IMR-90 (cell line): Measurements from ENCODE around the gene NISCH. TPM values are rescaled to one million over a fixed set of nuclear protein-coding genes. Genes with fewer than 3 reads are reported as not detected.

Experiments
- ATAC-seq: fragments of 200-7000 bp; cut with Tn5 transposase; 2 replicates; pipeline ENCODE4 v1.9.1; 2020; ENCODE audit warnings: low read depth, mild to moderate bottlenecking, moderate library complexity
- BruUV-seq: library from RNA; stranded (reverse); fragments of 400-500 nt; replicated peaks from 2 replicates; lab custom pipeline; 2021; lab: Mats Ljungman, UMichigan
- CTCF ChIA-PET: fragments of 300-600 bp; formaldehyde crosslinking; extraction: SDS; loops from one replicate; lab custom pipeline; 2021; ENCODE audit warnings: antibody characterized with exemption; lab: Yijun Ruan, JAX
- POLR2A ChIA-PET: fragments of 300-600 bp; sonication (Branson Sonifier 250); formaldehyde crosslinking; loops from one replicate; lab custom pipeline; 2022; ENCODE audit warnings: antibody characterized with exemption; ENCODE audit not compliant: unreplicated experiment; lab: Charles Lee
- DNase-seq: peaks from one replicate; pipeline ENCODE4 v3.0.0; 2013
- H2AFZ ChIP-seq: replicated peaks from 2 replicates; pipeline ENCODE3; 2013; ENCODE audit warnings: low read length, mild to moderate bottlenecking; ENCODE audit not compliant: poor library complexity
- H2AK5ac ChIP-seq: 2 replicates; pipeline ENCODE4 v1.6.1; 2013; ENCODE audit warnings: low read depth, low read length, inconsistent platforms
- H2AK9ac ChIP-seq: replicated peaks from 2 replicates; pipeline ENCODE3; 2013; ENCODE audit warnings: mild to moderate bottlenecking, low read depth, low read length, moderate library complexity; ENCODE audit not compliant: poor library complexity
- H2BK120ac ChIP-seq: 2 replicates; pipeline ENCODE4 v1.6.1; 2013; ENCODE audit warnings: low read depth, low read length, inconsistent platforms
- H2BK15ac ChIP-seq: 3 replicates; pipeline ENCODE4 v1.6.1; 2013; ENCODE audit warnings: low read depth, low read length, inconsistent platforms
- H2BK20ac ChIP-seq: 2 replicates; pipeline ENCODE4 v1.6.1; 2013; ENCODE audit warnings: low read depth, mild to moderate bottlenecking, inconsistent platforms, low read length, moderate library complexity
- H2BK5ac ChIP-seq: 2 replicates; pipeline ENCODE4 v1.6.1; 2013; ENCODE audit warnings: mild to moderate bottlenecking, low read depth, low read length, inconsistent platforms; ENCODE audit not compliant: poor library complexity, severe bottlenecking
- H3K14ac ChIP-seq: replicated peaks from 2 replicates; pipeline ENCODE4 v1.6.1; 2013; ENCODE audit warnings: low read depth, low read length, inconsistent platforms
- H3K18ac ChIP-seq: 2 replicates; pipeline ENCODE4 v1.6.1; 2013; ENCODE audit warnings: low read depth, low read length, control low read depth
- H3K23ac ChIP-seq: 2 replicates; pipeline ENCODE4 v1.6.1; 2013; ENCODE audit warnings: low read depth, low read length, inconsistent platforms
- H3K27ac ChIP-seq: 2 replicates; pipeline ENCODE4 v1.5.1; 2013; ENCODE audit warnings: mild to moderate bottlenecking, control low read depth, low read length; ENCODE audit not compliant: insufficient read depth
- H3K27me3 ChIP-seq: 2 replicates; pipeline ENCODE4 v1.6.1; 2013; ENCODE audit warnings: low read length; ENCODE audit not compliant: control insufficient read depth, insufficient read depth
- H3K36me3 ChIP-seq: 2 replicates; pipeline ENCODE4 v1.6.1; 2013; ENCODE audit warnings: low read length, mixed read lengths; ENCODE audit not compliant: control insufficient read depth, insufficient read depth
- H3K4ac ChIP-seq: 2 replicates; pipeline ENCODE4 v1.6.1; 2013; ENCODE audit warnings: low read depth, low read length, inconsistent platforms
- H3K4me1 ChIP-seq: 2 replicates; pipeline ENCODE4 v1.6.1; 2013; ENCODE audit warnings: low read length, mixed read lengths; ENCODE audit not compliant: control insufficient read depth, insufficient read depth
- H3K4me2 ChIP-seq: 2 replicates; pipeline ENCODE4 v1.6.1; 2013; ENCODE audit warnings: low read depth, mild to moderate bottlenecking, control low read depth, low read length, moderate library complexity
- H3K4me3 ChIP-seq: 2 replicates; pipeline ENCODE4 v1.5.1; 2013; ENCODE audit warnings: low read depth, mild to moderate bottlenecking, control low read depth, low read length, moderate library complexity; ENCODE audit not compliant: insufficient read depth
- H3K56ac ChIP-seq: 2 replicates; pipeline ENCODE4 v1.6.1; 2013; ENCODE audit warnings: low read length, inconsistent platforms; ENCODE audit not compliant: insufficient read depth; ENCODE audit errors: extremely low read depth
- H3K79me1 ChIP-seq, 2 experiments: 2 replicates each; pipeline ENCODE4 v1.6.1; 2013; ENCODE audit warnings: low read length in 2 of 2, inconsistent platforms in 1 of 2, low read depth in 1 of 2
- H3K9ac ChIP-seq: 2 replicates; pipeline ENCODE4 v1.6.1; 2013; ENCODE audit warnings: low read depth, low read length, control low read depth
- H3K9me1 ChIP-seq: 2 replicates; pipeline ENCODE4 v1.6.1; 2013; ENCODE audit warnings: low read length, inconsistent platforms; ENCODE audit not compliant: insufficient read depth
- H3K9me3 ChIP-seq: 2 replicates; pipeline ENCODE4 v1.6.1; 2013; ENCODE audit warnings: low read length; ENCODE audit not compliant: control insufficient read depth, insufficient read depth
- H4K20me1 ChIP-seq: 2 replicates; pipeline ENCODE4 v1.6.1; 2013; ENCODE audit warnings: low read length, inconsistent platforms; ENCODE audit not compliant: insufficient read depth
- H4K5ac ChIP-seq: 2 replicates; pipeline ENCODE4 v1.6.1; 2013; ENCODE audit warnings: mild to moderate bottlenecking, low read depth, low read length, control low read depth
- H4K8ac ChIP-seq, 2 experiments: 2 replicates each; pipeline ENCODE4 v1.6.1; 2013; ENCODE audit warnings: low read depth in 2 of 2, low read length in 2 of 2, control low read depth in 1 of 2, inconsistent platforms in 1 of 2
- H4K91ac ChIP-seq: 2 replicates; pipeline ENCODE4 v1.6.1; 2013; ENCODE audit warnings: low read depth, low read length, inconsistent platforms; ENCODE audit not compliant: insufficient read depth
- BHLHE40 ChIP-seq: fragments of 150-350 bp; IDR thresholded peaks from 2 replicates; pipeline ENCODE4 v1.6.1; 2016; ENCODE audit warnings: mild to moderate bottlenecking, low read depth, low read length
- CHD1 ChIP-seq: IDR thresholded peaks from 2 replicates; pipeline ENCODE4 v1.6.1; 2012; ENCODE audit warnings: low read depth, low read length, improper control_type of control experiment
- CTCF ChIP-seq: conservative IDR thresholded peaks from 2 replicates; pipeline ENCODE4 v1.5.1; 2012; ENCODE audit warnings: mild to moderate bottlenecking, low read depth, low read length, improper control_type of control experiment
- ELK1 ChIP-seq: fragments of 150-350 bp; IDR thresholded peaks from 2 replicates; pipeline ENCODE4 v1.6.1; 2016; ENCODE audit warnings: low read depth, mild to moderate bottlenecking, low read length, moderate library complexity, borderline replicate concordance
- MAZ ChIP-seq: IDR thresholded peaks from 2 replicates; pipeline ENCODE4 v1.6.1; 2012; ENCODE audit warnings: low read depth, mild to moderate bottlenecking, low read length, improper control_type of control experiment, moderate library complexity, borderline replicate concordance
- POLR2A ChIP-seq: IDR thresholded peaks from 2 replicates; pipeline ENCODE4 v1.6.1; 2012; ENCODE audit warnings: mild to moderate bottlenecking, low read depth, low read length
- RAD21 ChIP-seq: IDR thresholded peaks from 2 replicates; pipeline ENCODE4 v1.6.1; 2012; ENCODE audit warnings: low read length, improper control_type of control experiment
- RFX5 ChIP-seq: IDR thresholded peaks from 2 replicates; pipeline ENCODE4 v1.8.0; 2012; ENCODE audit warnings: low read depth, mild to moderate bottlenecking, low read length, moderate library complexity
- USF2 ChIP-seq: fragments of 150-350 bp; IDR thresholded peaks from 2 replicates; pipeline ENCODE4 v1.6.1; 2017; ENCODE audit warnings: mild to moderate bottlenecking, antibody characterized with exemption, low read length, low read depth
- WGBS, 2 experiments: methylation state at CpG; one replicate each; pipeline versions ENCODE4 v1.1.5 to v1.1.7; 2013; ENCODE audit warnings: missing lambda C conversion rate in 2 of 2; ENCODE audit not compliant: insufficient read length in 1 of 2; ENCODE audit errors: extremely low coverage in 2 of 2; 5-methylcytosine and 5-hydroxymethylcytosine counted together
- dilution Hi-C: fragments of 300-500 bp; cut with HindIII; formaldehyde crosslinking; loops from one replicate; pipeline ENCODE4 v1.14.3; 2018; ENCODE audit warnings: low sequenced_read_pairs; ENCODE audit not compliant: unreplicated experiment
- in situ Hi-C: fragments of 300-500 bp; cut with MboI; formaldehyde crosslinking; loops from 3 replicates; pipeline ENCODE4 v1.14.3; 2019; ENCODE audit warnings: low sequenced_read_pairs, inconsistent platforms, mixed read lengths
- intact Hi-C: fragments of 100-400 bp; cut with micrococcal nuclease; formaldehyde crosslinking; loops from 2 replicates; pipeline ENCODE4 v1.10.0; 2022
- polyA plus RNA-seq, 3 experiments: library from polyadenylated mRNA; depleted of rRNA; stranded (reverse); fragments of >200 nt; gene quantifications; 2 replicates each; pipeline ENCODE4 v1.2.3, GENCODE V29; 2012; ENCODE audit warnings: low replicate concordance in 1 of 3
- total RNA-seq: library from RNA; depleted of rRNA; stranded (reverse); fragments of >200 nt; gene quantifications from 2 replicates; pipeline ENCODE4 v1.2.3, GENCODE V29; 2012

Gene NISCH
- total and polyA plus RNA-seq, 2 of the 4 experiments (the other 2 are of a cell fraction) = 36.9 to 86.0 TPM

- no peak for TF ChIP-seq USF2
- no peak for TF ChIP-seq POLR2A
Observed at GRCh38 chr3:52473026-52473425, 17.6 kb downstream of the NISCH start (continued).

GRCh38 chr3:52477076-52477795 is 21.8 kb downstream of the NISCH start:
- H3K4me2 ChIP-seq = no peak overlapping the region
- peaks cover 18% of the 10 kb centered on the region for H4K20me1 ChIP-seq
- no peak overlapping the region for H4K5ac ChIP-seq
- CTCF ChIA-PET = no interaction called here
- no peak overlapping the region for H3K14ac ChIP-seq
- DNase-seq (no peak), ATAC-seq (no peak)
- no TSS peak for BruUV-seq
- intact Hi-C loops = no loop called here
- H2AK9ac ChIP-seq = no peak overlapping the region
- no peaks in the 10 kb centered on the region for H3K4me1 ChIP-seq
- peaks cover 85% of the 10 kb centered on the region for H3K36me3 ChIP-seq
- TF ChIP-seq ELK1 (no peak), MAZ (no peak), CTCF (no peak), RFX5 (no peak), BHLHE40 (no peak), POLR2A (no peak), RAD21 (no peak), CHD1 (no peak)
- no peak overlapping the region for H4K91ac ChIP-seq
- H3K9ac ChIP-seq = no peak overlapping the region
- H2BK120ac ChIP-seq = no peak overlapping the region
- H3K4me3 ChIP-seq = no peak overlapping the region
- H2BK5ac ChIP-seq = no peak overlapping the region
- no peak overlapping the region for H2AFZ ChIP-seq
- H3K79me1 ChIP-seq = peaks cover 21 to 29% of the 10 kb centered on the region in 2 experiments; a peak in 3 of 4 replicates
- POLR2A ChIA-PET = no interaction called here
- no peak overlapping the region for H3K27ac ChIP-seq
- dilution Hi-C loops = no loop called here
- no peak overlapping the region for H2BK20ac ChIP-seq
- WGBS, 2 experiments = 100% methylated on average over 3 of the region's 16 CpGs; no CpG with 5 or more reads in 1 of the 2 experiments
- H3K56ac ChIP-seq = no peak overlapping the region
- H3K4ac ChIP-seq = no peak overlapping the region
- H3K27me3 ChIP-seq = no peaks in the 10 kb centered on the region
- H2AK5ac ChIP-seq = no peak overlapping the region
- in situ Hi-C loops = no loop called here
- H3K9me3 ChIP-seq = no peaks in the 10 kb centered on the region
- 0 out of 2 replicates have a peak, but pooled peaks cover 8% of the 10 kb centered on the region for H3K9me1 ChIP-seq
- H4K8ac ChIP-seq = no peak overlapping the region
- no peak overlapping the region for H2BK15ac ChIP-seq
- H3K23ac ChIP-seq = no peak overlapping the region
- no peak overlapping the region for H3K18ac ChIP-seq
